ENCODE results near the gene OR6A2. TPM values are rescaled to one million over a fixed set of nuclear protein-coding genes. Genes with fewer than 3 reads are reported as not detected.
A peak's percentile ranks its signal among the peaks of the same experiment; 100 is the strongest.

The OR6A2 gene
- total RNA-seq, 1 experiment from 2014 or later, result 0.07 TPM

DNA sequence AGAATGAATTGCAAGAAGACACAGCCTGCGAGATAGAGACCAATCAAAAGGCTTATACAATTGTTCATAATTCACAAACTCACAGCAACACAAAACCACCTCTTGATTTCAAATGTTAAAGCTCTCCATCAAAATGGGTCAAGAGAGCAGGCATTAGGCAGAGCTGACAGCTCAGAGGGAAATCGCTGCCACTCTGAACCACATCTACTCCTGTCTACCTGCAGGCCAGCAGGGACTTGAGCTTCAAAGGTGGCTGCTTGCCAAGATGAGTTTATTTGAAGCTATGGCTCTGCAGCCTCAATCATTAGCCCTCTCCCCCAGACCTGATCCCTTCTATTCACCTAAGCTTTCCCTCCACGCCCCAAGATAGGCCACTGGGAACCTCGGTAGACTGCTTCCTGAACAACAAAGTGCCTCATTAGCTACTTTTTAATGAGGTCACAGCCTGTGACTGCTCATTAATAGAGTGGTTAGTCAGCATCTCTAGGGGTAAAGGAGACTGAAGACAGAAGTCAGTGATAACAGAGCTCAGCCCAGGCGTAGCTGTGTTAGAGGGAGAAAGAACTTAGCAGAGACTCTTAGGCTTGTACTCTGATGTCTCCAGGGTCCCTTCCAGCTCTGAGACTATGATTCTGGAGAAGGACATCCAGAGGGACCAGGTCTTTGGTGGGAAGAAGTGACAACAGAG lies 24.8 kb upstream of the OR6A2 start:
- H3K36me3 ChIP-seq (ENCODE audit: low read depth, low read length), result no peaks in the 10 kb centered on the region
- no peaks in the 10 kb centered on the region for H3K79me2 ChIP-seq (ENCODE audit: low read length)
- intact Hi-C loops (cut with micrococcal nuclease), result no loop called here
- no peaks in the 10 kb centered on the region for H3F3A ChIP-seq (ENCODE audit: low read length, unreplicated experiment)
- no peaks in the 10 kb centered on the region for H3K9me3 ChIP-seq (ENCODE audit: low read length)
- H3K27me3 ChIP-seq (ENCODE audit: low read length), result no peaks in the 10 kb centered on the region
- no peaks in the 10 kb centered on the region for H3K9me2 ChIP-seq (replicated peaks; ENCODE audit: low read length)
- DNase-seq (no peak), ATAC-seq (no peak)
- no TSS peak for BruUV-seq (replicated peaks)
- H3K4me2 ChIP-seq (ENCODE audit: low read length), result no peak overlapping the region
- ChIA-PET POLR2A (ENCODE audit: unreplicated experiment) (no interaction called here), CTCF (no interaction called here)
- no peak for TF ChIP-seq EZH2 (IDR thresholded peaks at IDR 0.05; ENCODE audit: low read length, unreplicated experiment)
- no peak for TF ChIP-seq EZH2phosphoT487 (IDR thresholded peaks at IDR 0.05; ENCODE audit: borderline replicate concordance, low read length)
- TF ChIP-seq, protein P1, sequence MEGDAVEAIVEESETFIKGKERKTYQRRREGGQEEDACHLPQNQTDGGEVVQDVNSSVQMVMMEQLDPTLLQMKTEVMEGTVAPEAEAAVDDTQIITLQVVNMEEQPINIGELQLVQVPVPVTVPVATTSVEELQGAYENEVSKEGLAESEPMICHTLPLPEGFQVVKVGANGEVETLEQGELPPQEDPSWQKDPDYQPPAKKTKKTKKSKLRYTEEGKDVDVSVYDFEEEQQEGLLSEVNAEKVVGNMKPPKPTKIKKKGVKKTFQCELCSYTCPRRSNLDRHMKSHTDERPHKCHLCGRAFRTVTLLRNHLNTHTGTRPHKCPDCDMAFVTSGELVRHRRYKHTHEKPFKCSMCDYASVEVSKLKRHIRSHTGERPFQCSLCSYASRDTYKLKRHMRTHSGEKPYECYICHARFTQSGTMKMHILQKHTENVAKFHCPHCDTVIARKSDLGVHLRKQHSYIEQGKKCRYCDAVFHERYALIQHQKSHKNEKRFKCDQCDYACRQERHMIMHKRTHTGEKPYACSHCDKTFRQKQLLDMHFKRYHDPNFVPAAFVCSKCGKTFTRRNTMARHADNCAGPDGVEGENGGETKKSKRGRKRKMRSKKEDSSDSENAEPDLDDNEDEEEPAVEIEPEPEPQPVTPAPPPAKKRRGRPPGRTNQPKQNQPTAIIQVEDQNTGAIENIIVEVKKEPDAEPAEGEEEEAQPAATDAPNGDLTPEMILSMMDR (conservative IDR thresholded peaks at IDR 0.05; ENCODE audit: low read depth, low read length), result no peak
- no peak overlapping the region for H3K9ac ChIP-seq (ENCODE audit: low read length)
- no peaks in the 10 kb centered on the region for H4K20me1 ChIP-seq (ENCODE audit: low read length)
- no peaks in the 10 kb centered on the region for H3K4me1 ChIP-seq (ENCODE audit: insufficient read depth, low read length)
- H3K4me3 ChIP-seq (ENCODE audit: low read length), result no peak overlapping the region
- H2AFZ ChIP-seq (ENCODE audit: low read length), result no peak overlapping the region
- H3K27ac ChIP-seq (ENCODE audit: low read length), result no peak overlapping the region

DNA sequence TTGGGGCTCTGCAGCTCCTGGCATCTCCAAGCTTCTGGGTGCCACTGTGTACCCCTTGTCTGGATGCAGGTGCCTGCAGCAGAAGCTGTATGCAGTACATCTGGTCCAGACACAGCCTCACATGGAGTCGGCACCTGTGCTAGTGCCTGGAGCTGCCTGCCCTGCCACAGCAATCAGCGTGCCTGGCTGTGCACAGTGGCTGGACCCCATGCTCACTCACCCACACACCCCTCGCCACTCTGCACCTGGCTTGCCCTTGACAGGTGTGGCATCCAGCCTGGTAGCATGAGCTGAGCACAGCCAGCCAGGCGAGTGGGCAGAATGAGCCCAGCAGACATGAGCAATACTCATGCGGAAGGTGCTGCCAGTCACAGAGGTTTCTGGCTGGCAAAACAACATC lies 19.5 kb upstream of the OR6A2 start:
- DNase-seq (no peak), ATAC-seq (no peak)
- no peaks in the 10 kb centered on the region for H3K79me2 ChIP-seq (ENCODE audit: low read length)
- intact Hi-C loops (cut with micrococcal nuclease), result no loop called here
- no peak overlapping the region for H3K9ac ChIP-seq (ENCODE audit: low read length)
- no peaks in the 10 kb centered on the region for H3K36me3 ChIP-seq (ENCODE audit: low read depth, low read length)
- no peaks in the 10 kb centered on the region for H3K27me3 ChIP-seq (ENCODE audit: low read length)
- no peak overlapping the region for H2AFZ ChIP-seq (ENCODE audit: low read length)
- H3K4me1 ChIP-seq (ENCODE audit: insufficient read depth, low read length), result no peaks in the 10 kb centered on the region
- H3K9me2 ChIP-seq (replicated peaks; ENCODE audit: low read length), result no peaks in the 10 kb centered on the region
- no TSS peak for BruUV-seq (replicated peaks)
- H4K20me1 ChIP-seq (ENCODE audit: low read length), result no peaks in the 10 kb centered on the region
- ChIA-PET CTCF (no interaction called here), POLR2A (ENCODE audit: unreplicated experiment) (no interaction called here)
- H3K4me2 ChIP-seq (ENCODE audit: low read length), result no peak overlapping the region
- TF ChIP-seq EZH2phosphoT487 (IDR thresholded peaks at IDR 0.05; ENCODE audit: borderline replicate concordance, low read length), result no peak
- TF ChIP-seq, protein P1 (conservative IDR thresholded peaks at IDR 0.05; ENCODE audit: low read depth, low read length), result no peak
- TF ChIP-seq EZH2 (IDR thresholded peaks at IDR 0.05; ENCODE audit: low read length, unreplicated experiment), result no peak
- no peak overlapping the region for H3K27ac ChIP-seq (ENCODE audit: low read length)
- H3K4me3 ChIP-seq (ENCODE audit: low read length), result no peak overlapping the region
- no peaks in the 10 kb centered on the region for H3K9me3 ChIP-seq (ENCODE audit: low read length)
- no peaks in the 10 kb centered on the region for H3F3A ChIP-seq (ENCODE audit: low read length, unreplicated experiment)

DNA sequence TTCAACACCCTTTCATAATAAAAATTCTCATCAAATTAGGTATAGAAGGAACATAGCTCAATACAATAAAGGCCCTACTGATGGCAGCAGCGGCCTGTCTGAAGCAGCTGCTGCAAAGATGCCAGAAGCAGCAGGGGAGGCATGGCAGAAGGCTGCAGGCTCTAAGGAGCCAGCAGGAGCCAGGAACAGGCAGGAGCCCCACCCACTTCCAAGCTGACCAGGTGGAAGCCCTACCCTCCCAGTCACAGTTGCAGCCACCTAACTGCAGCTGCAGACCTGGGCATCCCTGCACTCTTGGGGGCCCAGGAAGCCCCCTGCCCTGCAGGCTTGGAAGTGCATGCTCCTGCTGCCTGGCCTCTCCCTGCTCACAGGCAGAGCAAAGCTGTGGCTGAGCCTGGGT lies 18.2 kb upstream of the OR6A2 start:
- H3K9me3 ChIP-seq (ENCODE audit: low read length), result no peaks in the 10 kb centered on the region
- POLR2A ChIA-PET (ENCODE audit: unreplicated experiment), result no interaction called here
- H3K9me2 ChIP-seq (replicated peaks; ENCODE audit: low read length), result no peaks in the 10 kb centered on the region
- H3K27me3 ChIP-seq (ENCODE audit: low read length), result no peaks in the 10 kb centered on the region
- CTCF ChIA-PET, result no interaction called here
- no peak for DNase-seq
- H3F3A ChIP-seq (ENCODE audit: low read length, unreplicated experiment), result no peaks in the 10 kb centered on the region
- no TSS peak for BruUV-seq (replicated peaks)
- H3K4me2 ChIP-seq (ENCODE audit: low read length), result no peak overlapping the region
- no peak overlapping the region for H3K27ac ChIP-seq (ENCODE audit: low read length)
- TF ChIP-seq EZH2 (IDR thresholded peaks at IDR 0.05; ENCODE audit: low read length, unreplicated experiment), result no peak
- no peak for TF ChIP-seq EZH2phosphoT487 (IDR thresholded peaks at IDR 0.05; ENCODE audit: borderline replicate concordance, low read length)
- TF ChIP-seq, protein P1 (conservative IDR thresholded peaks at IDR 0.05; ENCODE audit: low read depth, low read length), result no peak
- peak; percentile 40; the same call in 1 of the 2 replicates for ATAC-seq
- H4K20me1 ChIP-seq (ENCODE audit: low read length), result no peaks in the 10 kb centered on the region
- H3K4me3 ChIP-seq (ENCODE audit: low read length), result no peak overlapping the region
- H3K4me1 ChIP-seq (ENCODE audit: insufficient read depth, low read length), result no peaks in the 10 kb centered on the region
- H2AFZ ChIP-seq (ENCODE audit: low read length), result no peak overlapping the region
- no peak overlapping the region for H3K9ac ChIP-seq (ENCODE audit: low read length)
- H3K79me2 ChIP-seq (ENCODE audit: low read length), result no peaks in the 10 kb centered on the region
- H3K36me3 ChIP-seq (ENCODE audit: low read depth, low read length), result no peaks in the 10 kb centered on the region
- intact Hi-C loops (cut with micrococcal nuclease), result no loop called here
